Measurements from ENCODE around the gene CSRNP3.

Gene CSRNP3

GRCh38 chr2:165700531-165700930, 231.0 kb downstream of the CSRNP3 start:
- no peak for TF ChIP-seq EZH2 (IDR thresholded peaks at IDR 0.05; ENCODE audit: borderline replicate concordance, low read length)
- no peak for TF ChIP-seq CTCF (IDR thresholded peaks at IDR 0.05; ENCODE audit: low read length)
- Histone ChIP-seq H3K36me3 (ENCODE audit: insufficient read depth, low read length) (no peaks in the 10 kb centered on the region), H3F3A (ENCODE audit: insufficient read depth, low read length) (no peaks in the 10 kb centered on the region), H3K4me1 (ENCODE audit: insufficient read depth, low read length, severe bottlenecking) (peaks cover 4% of the 10 kb centered on the region), H3K27ac (ENCODE audit: low read depth, low read length, poor library complexity, severe bottlenecking) (no peak overlapping the region), H4K20me1 (ENCODE audit: insufficient read depth, low read length) (no peaks in the 10 kb centered on the region), H2AFZ (ENCODE audit: low read length) (no peak overlapping the region), H3K79me2 (ENCODE audit: insufficient read depth, low read length) (no peaks in the 10 kb centered on the region), H3K9me2 (ENCODE audit: low read depth, low read length) (no peaks in the 10 kb centered on the region), H3K27me3 (ENCODE audit: insufficient read depth, low read length) (no peaks in the 10 kb centered on the region), H3K9ac (ENCODE audit: low read length) (no peak overlapping the region), H3K4me2 (ENCODE audit: low read length) (no peak overlapping the region), H3K4me3 (ENCODE audit: low read depth, low read length, poor library complexity, severe bottlenecking) (no peak overlapping the region), H3K9me3 (ENCODE audit: low read length) (no peaks in the 10 kb centered on the region)

- no peak overlapping the region for H2AFZ ChIP-seq (ENCODE audit: low read length)
- no peaks in the 10 kb centered on the region for H3K9me3 ChIP-seq (ENCODE audit: low read length)
- H4K20me1 ChIP-seq (ENCODE audit: insufficient read depth, low read length), result no peaks in the 10 kb centered on the region
- H3K27ac ChIP-seq (ENCODE audit: low read depth, low read length, poor library complexity, severe bottlenecking), result no peak overlapping the region
- peaks cover 4% of the 10 kb centered on the region for H3K4me1 ChIP-seq (ENCODE audit: insufficient read depth, low read length, severe bottlenecking)
- no peaks in the 10 kb centered on the region for H3K36me3 ChIP-seq (ENCODE audit: insufficient read depth, low read length)
- no peak overlapping the region for H3K4me2 ChIP-seq (ENCODE audit: low read length)
- no peaks in the 10 kb centered on the region for H3F3A ChIP-seq (ENCODE audit: insufficient read depth, low read length)
- TF ChIP-seq EZH2 (IDR thresholded peaks at IDR 0.05; ENCODE audit: borderline replicate concordance, low read length) (no peak), CTCF (IDR thresholded peaks at IDR 0.05; ENCODE audit: low read length) (no peak)
- H3K79me2 ChIP-seq (ENCODE audit: insufficient read depth, low read length), result no peaks in the 10 kb centered on the region
- H3K9me2 ChIP-seq (ENCODE audit: low read depth, low read length), result no peaks in the 10 kb centered on the region
- H3K4me3 ChIP-seq (ENCODE audit: low read depth, low read length, poor library complexity, severe bottlenecking), result no peak overlapping the region
- no peaks in the 10 kb centered on the region for H3K27me3 ChIP-seq (ENCODE audit: insufficient read depth, low read length)
- no peak overlapping the region for H3K9ac ChIP-seq (ENCODE audit: low read length)
Observed at GRCh38 chr2:165701147-165701546, 231.6 kb downstream of the CSRNP3 start.

- Histone ChIP-seq H4K20me1 (ENCODE audit: insufficient read depth, low read length) (no peaks in the 10 kb centered on the region), H3K27ac (ENCODE audit: low read depth, low read length, poor library complexity, severe bottlenecking) (no peak overlapping the region), H3K9ac (ENCODE audit: low read length) (no peak overlapping the region), H3K27me3 (ENCODE audit: insufficient read depth, low read length) (no peaks in the 10 kb centered on the region), H3F3A (ENCODE audit: insufficient read depth, low read length) (no peaks in the 10 kb centered on the region), H2AFZ (ENCODE audit: low read length) (no peak overlapping the region), H3K9me3 (ENCODE audit: low read length) (no peaks in the 10 kb centered on the region), H3K79me2 (ENCODE audit: insufficient read depth, low read length) (no peaks in the 10 kb centered on the region), H3K4me3 (ENCODE audit: low read depth, low read length, poor library complexity, severe bottlenecking) (no peak overlapping the region), H3K4me2 (ENCODE audit: low read length) (no peak overlapping the region), H3K9me2 (ENCODE audit: low read depth, low read length) (no peaks in the 10 kb centered on the region), H3K4me1 (ENCODE audit: insufficient read depth, low read length, severe bottlenecking) (no peaks in the 10 kb centered on the region), H3K36me3 (ENCODE audit: insufficient read depth, low read length) (no peaks in the 10 kb centered on the region)
- no peak for TF ChIP-seq EZH2 (IDR thresholded peaks at IDR 0.05; ENCODE audit: borderline replicate concordance, low read length)
- TF ChIP-seq CTCF (IDR thresholded peaks at IDR 0.05; ENCODE audit: low read length), result no peak
Observed at GRCh38 chr2:165706960-165707487, 237.5 kb downstream of the CSRNP3 start.

All from OCI-LY1 (cell line).